K562 (cell line): ENCODE data around the gene SIGLEC5. TPM values are rescaled to one million over a fixed set of nuclear protein-coding genes. Genes with fewer than 3 reads are reported as not detected.

Experiments
- ARID4B ChIP-seq: sonication (generic); formaldehyde crosslinking; IDR thresholded peaks from 2 replicates; pipeline ENCODE4 v1.8.0; 2022; ENCODE audit warnings: mild to moderate bottlenecking, missing genetic modification reagents
- ATF1 ChIP-seq, 2 experiments: fragments of 450-650 bp in 1 of 2; IDR thresholded peaks; 2 replicates each; pipeline ENCODE4 v1.6.1; 2016; ENCODE audit warnings: missing compliant biosample characterization in 1 of 2, missing genetic modification characterization in 1 of 2
- ATF7 ChIP-seq: fragments of 450-650 bp; IDR thresholded peaks from 2 replicates; pipeline ENCODE4 v1.7.1; 2014; ENCODE audit warnings: mild to moderate bottlenecking, moderate library complexity
- BDP1 ChIP-seq: IDR thresholded peaks from 3 replicates; pipeline ENCODE4 v1.6.1; 2011; ENCODE audit not compliant: insufficient read length, insufficient read depth
- BMI1 ChIP-seq: fragments of 150-350 bp; IDR thresholded peaks from 2 replicates; pipeline ENCODE4 v1.6.1; 2014; ENCODE audit warnings: low read length
- CBFA2T3 ChIP-seq: fragments of 450-650 bp; IDR thresholded peaks from 2 replicates; pipeline ENCODE4 v1.6.1; 2017
- DPF2 ChIP-seq: fragments of 450-650 bp; IDR thresholded peaks from 2 replicates; pipeline ENCODE4 v1.6.1; 2016
- FOXP4 ChIP-seq: sonication (generic); formaldehyde crosslinking; IDR thresholded peaks from 2 replicates; pipeline ENCODE4 v1.8.0; 2022; ENCODE audit warnings: mild to moderate bottlenecking, missing genetic modification reagents, borderline replicate concordance
- KLF16 ChIP-seq: IDR thresholded peaks from 2 replicates; pipeline ENCODE4 v1.6.1; 2016; ENCODE audit warnings: antibody characterized with exemption
- NCOR1 ChIP-seq: fragments of 450-650 bp; IDR thresholded peaks from 2 replicates; pipeline ENCODE4 v1.6.1; 2016; ENCODE audit warnings: mild to moderate bottlenecking, moderate library complexity
- SMARCB1 ChIP-seq: IDR thresholded peaks from 2 replicates; pipeline ENCODE4 v1.6.1; 2011; ENCODE audit warnings: improper control_type of control experiment, low read depth; ENCODE audit not compliant: insufficient read length
- SMARCE1 ChIP-seq: fragments of 450-650 bp; IDR thresholded peaks from 2 replicates; pipeline ENCODE4 v1.7.1; 2016; ENCODE audit warnings: mild to moderate bottlenecking
- SNAPC5 ChIP-seq: fragments of 250-450 bp; sonication (Bioruptor Pico); IDR thresholded peaks from 2 replicates; pipeline ENCODE4 v1.8.0; 2021; ENCODE audit warnings: moderate library complexity, mild to moderate bottlenecking, inconsistent platforms
- polyA plus RNA-seq, 8 experiments: library from polyadenylated mRNA; depleted of rRNA in 4 of 8; stranded (reverse) in 5 of 8; unstranded in 3 of 8; fragments of >200 nt; fragmentation: Nextera tagmentation in 2 of 8; fragmentation: Illumina TruSeq in 1 of 8; extraction: Ambion mirVana in 2 of 8; extraction: Trizol in 1 of 8; gene quantifications; 2 replicates each; pipeline versions ENCODE4 v1.2.1 to v1.2.3, GENCODE V29; 2011 to 2014; ENCODE audit warnings: inconsistent platforms in 1 of 8, missing spikeins in 1 of 8
- total RNA-seq, 7 experiments: library from RNA; depleted of rRNA in 6 of 7; stranded (reverse); fragments of >200 nt in 6 of 7; fragmentation: Illumina TruSeq in 2 of 7; extraction: Trizol in 2 of 7; gene quantifications; 2 replicates each; pipeline versions ENCODE4 v1.2.1 to v1.2.3, GENCODE V29; 2011 to 2021; ENCODE audit warnings: low replicate concordance in 1 of 7
- TF ChIP-seq, protein P1 (sequence below): sonication (generic); formaldehyde crosslinking; IDR thresholded peaks from 2 replicates; pipeline ENCODE4 v1.8.0; 2022; ENCODE audit warnings: missing genetic modification reagents, mild to moderate bottlenecking, borderline replicate concordance
- TF ChIP-seq, protein P2 (sequence below): fragments of 450-650 bp; IDR thresholded peaks from 2 replicates; pipeline ENCODE4 v1.7.0; 2016; ENCODE audit warnings: borderline replicate concordance
- TF ChIP-seq, protein P3 (sequence below): fragments of 450-650 bp; IDR thresholded peaks from 2 replicates; pipeline ENCODE4 v1.6.1; 2016; ENCODE audit warnings: borderline replicate concordance

SIGLEC5 gene
- total and polyA plus RNA-seq, 9 of the 15 experiments (the other 6 are each of a cell fraction or from before 2014, with no cell fraction given): 0.14 TPM; not detected in 8

DNA sequence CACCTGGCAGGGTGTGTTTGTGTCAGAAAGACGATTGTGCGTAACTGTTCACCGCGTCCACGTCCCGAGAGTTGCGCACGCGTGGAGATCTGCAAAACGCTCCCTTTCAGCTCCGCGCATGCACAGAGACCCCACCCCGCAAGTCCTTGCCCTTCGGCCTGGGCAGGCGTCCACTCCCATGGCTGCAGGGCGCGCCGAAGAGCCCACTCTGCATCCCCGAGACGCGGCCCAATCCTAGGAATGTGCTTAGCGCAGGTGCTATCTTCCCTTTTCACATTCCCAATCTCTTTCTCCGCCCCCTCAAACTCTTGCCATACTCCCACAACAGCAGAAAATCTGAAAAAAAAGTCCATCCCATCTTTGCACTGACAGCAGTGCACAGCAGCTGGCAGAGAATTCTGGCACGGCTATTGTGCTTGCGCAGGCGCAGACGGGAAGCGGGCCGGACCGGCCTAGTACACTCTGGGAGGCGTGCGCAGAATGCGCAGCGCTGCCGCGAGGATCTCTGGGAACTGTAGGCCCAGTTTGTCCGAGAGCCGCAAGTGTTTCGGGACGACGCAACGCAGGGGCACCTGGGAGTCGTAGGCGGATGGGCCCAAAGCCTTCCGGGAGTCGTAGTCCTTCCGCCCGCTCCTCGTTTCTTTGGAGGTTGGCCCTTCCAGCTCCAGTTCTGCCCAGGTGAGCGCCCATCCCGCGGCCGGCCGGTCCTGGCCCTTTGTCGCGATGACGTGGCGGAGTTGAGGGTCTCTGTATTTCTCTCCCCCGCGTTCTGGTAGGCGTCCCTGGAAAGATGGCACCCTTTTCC, 36.0 kb downstream of the SIGLEC5 start (continued):
- peak; percentile 54; the same call in 1 of the 2 replicates for TF ChIP-seq ARID4B (CRISPR knock-in tag)
- TF ChIP-seq, protein P1, sequence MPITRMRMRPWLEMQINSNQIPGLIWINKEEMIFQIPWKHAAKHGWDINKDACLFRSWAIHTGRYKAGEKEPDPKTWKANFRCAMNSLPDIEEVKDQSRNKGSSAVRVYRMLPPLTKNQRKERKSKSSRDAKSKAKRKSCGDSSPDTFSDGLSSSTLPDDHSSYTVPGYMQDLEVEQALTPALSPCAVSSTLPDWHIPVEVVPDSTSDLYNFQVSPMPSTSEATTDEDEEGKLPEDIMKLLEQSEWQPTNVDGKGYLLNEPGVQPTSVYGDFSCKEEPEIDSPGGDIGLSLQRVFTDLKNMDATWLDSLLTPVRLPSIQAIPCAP (CRISPR knock-in tag): no peak
- no peak for TF ChIP-seq BDP1
- TF ChIP-seq, protein P2, sequence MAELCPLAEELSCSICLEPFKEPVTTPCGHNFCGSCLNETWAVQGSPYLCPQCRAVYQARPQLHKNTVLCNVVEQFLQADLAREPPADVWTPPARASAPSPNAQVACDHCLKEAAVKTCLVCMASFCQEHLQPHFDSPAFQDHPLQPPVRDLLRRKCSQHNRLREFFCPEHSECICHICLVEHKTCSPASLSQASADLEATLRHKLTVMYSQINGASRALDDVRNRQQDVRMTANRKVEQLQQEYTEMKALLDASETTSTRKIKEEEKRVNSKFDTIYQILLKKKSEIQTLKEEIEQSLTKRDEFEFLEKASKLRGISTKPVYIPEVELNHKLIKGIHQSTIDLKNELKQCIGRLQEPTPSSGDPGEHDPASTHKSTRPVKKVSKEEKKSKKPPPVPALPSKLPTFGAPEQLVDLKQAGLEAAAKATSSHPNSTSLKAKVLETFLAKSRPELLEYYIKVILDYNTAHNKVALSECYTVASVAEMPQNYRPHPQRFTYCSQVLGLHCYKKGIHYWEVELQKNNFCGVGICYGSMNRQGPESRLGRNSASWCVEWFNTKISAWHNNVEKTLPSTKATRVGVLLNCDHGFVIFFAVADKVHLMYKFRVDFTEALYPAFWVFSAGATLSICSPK: no peak
- no peak for TF ChIP-seq CBFA2T3
- TF ChIP-seq ATF1 (CRISPR knock-in tag; IDR thresholded peaks at IDR 0.05): peak; percentile 57; the same call in 1 of the 2 replicates
- peak; percentile 91 for TF ChIP-seq ATF1 (tag; IDR thresholded peaks at IDR 0.05)
- TF ChIP-seq NCOR1: no peak
- no peak for TF ChIP-seq SNAPC5
- no peak for TF ChIP-seq DPF2
- no peak for TF ChIP-seq BMI1
- no peak for TF ChIP-seq KLF16
- no peak for TF ChIP-seq FOXP4 (CRISPR knock-in tag)
- no peak for TF ChIP-seq SMARCE1
- TF ChIP-seq SMARCB1: no peak
- TF ChIP-seq ATF7: peak; percentile 79
- TF ChIP-seq, protein P3, sequence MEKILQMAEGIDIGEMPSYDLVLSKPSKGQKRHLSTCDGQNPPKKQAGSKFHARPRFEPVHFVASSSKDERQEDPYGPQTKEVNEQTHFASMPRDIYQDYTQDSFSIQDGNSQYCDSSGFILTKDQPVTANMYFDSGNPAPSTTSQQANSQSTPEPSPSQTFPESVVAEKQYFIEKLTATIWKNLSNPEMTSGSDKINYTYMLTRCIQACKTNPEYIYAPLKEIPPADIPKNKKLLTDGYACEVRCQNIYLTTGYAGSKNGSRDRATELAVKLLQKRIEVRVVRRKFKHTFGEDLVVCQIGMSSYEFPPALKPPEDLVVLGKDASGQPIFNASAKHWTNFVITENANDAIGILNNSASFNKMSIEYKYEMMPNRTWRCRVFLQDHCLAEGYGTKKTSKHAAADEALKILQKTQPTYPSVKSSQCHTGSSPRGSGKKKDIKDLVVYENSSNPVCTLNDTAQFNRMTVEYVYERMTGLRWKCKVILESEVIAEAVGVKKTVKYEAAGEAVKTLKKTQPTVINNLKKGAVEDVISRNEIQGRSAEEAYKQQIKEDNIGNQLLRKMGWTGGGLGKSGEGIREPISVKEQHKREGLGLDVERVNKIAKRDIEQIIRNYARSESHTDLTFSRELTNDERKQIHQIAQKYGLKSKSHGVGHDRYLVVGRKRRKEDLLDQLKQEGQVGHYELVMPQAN: no peak
